HG03045 (cell line): ENCODE measurements around the gene SLC35B2.

ENCODE experiments used
- ATAC-seq: cut with Tn5 transposase; IDR thresholded peaks from one replicate; pipeline ENCODE4 v1.9.1; 2021; ENCODE audit warnings: mild to moderate bottlenecking, moderate library complexity; ENCODE audit not compliant: unreplicated experiment

Gene SLC35B2

GRCh38 chr6:44286285-44286565, 28.9 kb upstream of the SLC35B2 start:
- ATAC-seq = no peak

- no peak for ATAC-seq
Observed at GRCh38 chr6:44285552-44286284, 28.4 kb upstream of the SLC35B2 start.

- ATAC-seq = no peak
Observed at GRCh38 chr6:44284867-44285266, 27.5 kb upstream of the SLC35B2 start.

- ATAC-seq = no peak
Observed at GRCh38 chr6:44284121-44284520, 26.8 kb upstream of the SLC35B2 start.

- ATAC-seq = no peak
Observed at GRCh38 chr6:44278774-44279697, 21.7 kb upstream of the SLC35B2 start.

GRCh38 chr6:44278315-44278714, 21.0 kb upstream of the SLC35B2 start:
- no peak for ATAC-seq

- no peak for ATAC-seq
Observed at GRCh38 chr6:44277763-44278162, 20.4 kb upstream of the SLC35B2 start.

GRCh38 chr6:44276667-44277640, 19.6 kb upstream of the SLC35B2 start:
- ATAC-seq = no peak

GRCh38 chr6:44275749-44276648, 18.7 kb upstream of the SLC35B2 start:
- ATAC-seq = no peak

GRCh38 chr6:44275271-44275748, 18.0 kb upstream of the SLC35B2 start:
- ATAC-seq = no peak

GRCh38 chr6:44273617-44274016, 16.3 kb upstream of the SLC35B2 start:
- ATAC-seq = no peak

- no peak for ATAC-seq
Observed at GRCh38 chr6:44272999-44273566, 15.8 kb upstream of the SLC35B2 start.

- ATAC-seq = no peak
Observed at GRCh38 chr6:44272529-44272928, 15.2 kb upstream of the SLC35B2 start.

GRCh38 chr6:44271914-44272313, 14.6 kb upstream of the SLC35B2 start:
- ATAC-seq = no peak

- ATAC-seq = no peak
Observed at GRCh38 chr6:44271406-44271723, 14.0 kb upstream of the SLC35B2 start.

- ATAC-seq = no peak
Observed at GRCh38 chr6:44270526-44271405, 13.4 kb upstream of the SLC35B2 start.

- no peak for ATAC-seq
Observed at GRCh38 chr6:44269921-44270525, 12.7 kb upstream of the SLC35B2 start, which contains the start of gene TMEM151B. TSS of gene TMEM151B (plus strand) at chr6:44270450. CDS start at chr6:44270743, 293 bp downstream.
